ENCODE results near the gene FAM200C.

- no peak for TF ChIP-seq CTCF (IDR thresholded peaks at IDR 0.05)
- TF ChIP-seq POLR2A (IDR thresholded peaks at IDR 0.05), result no peak
Observed at GRCh38 chr5:160432787-160433186, 32.9 kb upstream of the FAM200C start.
